ENCODE measurements around the gene PSMA8. TPM values are rescaled to one million over a fixed set of nuclear protein-coding genes. Genes with fewer than 3 reads are reported as not detected.
"Not testable (repeated sequence)": the region's sequence is repeated elsewhere in the genome, so short reads cannot be mapped to it uniquely, and the experiment has no call there.

Gene PSMA8
- total RNA-seq, 1 donor from 2014 or later, result not detected

DNA sequence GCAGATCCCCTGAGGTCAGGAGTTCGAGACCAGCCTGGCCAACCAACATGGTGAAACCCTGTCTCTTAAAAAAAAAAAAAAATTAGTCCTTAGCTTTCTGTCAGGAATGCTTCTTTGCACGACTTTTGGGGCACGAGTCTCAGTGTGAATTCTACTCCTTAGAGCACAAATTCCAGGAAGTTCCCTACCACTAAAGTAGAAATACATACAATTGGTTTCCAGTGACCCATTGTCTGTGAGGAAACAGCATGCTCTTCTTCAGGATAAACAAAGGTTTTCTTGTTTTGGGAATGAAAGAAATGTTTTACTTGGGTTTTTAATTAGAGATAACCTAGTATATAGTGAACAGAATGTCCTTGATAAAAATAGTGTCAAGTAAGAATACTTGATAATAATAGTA, 23.7 kb downstream of the PSMA8 start:
- Histone ChIP-seq H3K4me1 (no peaks in the 10 kb centered on the region), H3K27me3 (no peaks in the 10 kb centered on the region), H3K9ac (no peak overlapping the region), H3K4me3 (no peak overlapping the region), H4K20me1 (ENCODE audit: low read depth) (no peaks in the 10 kb centered on the region), H3K4me2 (no peak overlapping the region), H3K79me2 (ENCODE audit: low read depth) (no peaks in the 10 kb centered on the region), H3F3A (ENCODE audit: low read depth) (no peaks in the 10 kb centered on the region), H3K27ac (no peak overlapping the region), H3K9me3 (ENCODE audit: low read depth) (no peaks in the 10 kb centered on the region), H3K36me3 (no peaks in the 10 kb centered on the region), H2AFZ (replicated peaks) (no peak overlapping the region)
- TF ChIP-seq EZH2phosphoT487 (IDR thresholded peaks at IDR 0.05), result no peak
- no peak for TF ChIP-seq EZH2 (IDR thresholded peaks at IDR 0.05)
- TF ChIP-seq, protein P1, sequence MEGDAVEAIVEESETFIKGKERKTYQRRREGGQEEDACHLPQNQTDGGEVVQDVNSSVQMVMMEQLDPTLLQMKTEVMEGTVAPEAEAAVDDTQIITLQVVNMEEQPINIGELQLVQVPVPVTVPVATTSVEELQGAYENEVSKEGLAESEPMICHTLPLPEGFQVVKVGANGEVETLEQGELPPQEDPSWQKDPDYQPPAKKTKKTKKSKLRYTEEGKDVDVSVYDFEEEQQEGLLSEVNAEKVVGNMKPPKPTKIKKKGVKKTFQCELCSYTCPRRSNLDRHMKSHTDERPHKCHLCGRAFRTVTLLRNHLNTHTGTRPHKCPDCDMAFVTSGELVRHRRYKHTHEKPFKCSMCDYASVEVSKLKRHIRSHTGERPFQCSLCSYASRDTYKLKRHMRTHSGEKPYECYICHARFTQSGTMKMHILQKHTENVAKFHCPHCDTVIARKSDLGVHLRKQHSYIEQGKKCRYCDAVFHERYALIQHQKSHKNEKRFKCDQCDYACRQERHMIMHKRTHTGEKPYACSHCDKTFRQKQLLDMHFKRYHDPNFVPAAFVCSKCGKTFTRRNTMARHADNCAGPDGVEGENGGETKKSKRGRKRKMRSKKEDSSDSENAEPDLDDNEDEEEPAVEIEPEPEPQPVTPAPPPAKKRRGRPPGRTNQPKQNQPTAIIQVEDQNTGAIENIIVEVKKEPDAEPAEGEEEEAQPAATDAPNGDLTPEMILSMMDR (IDR thresholded peaks at IDR 0.05), result no peak
- Mint-ChIP-seq H3K4me1 (no peaks in the 10 kb centered on the region), H3K27ac (no peak overlapping the region), H3K9me3 (no peaks in the 10 kb centered on the region), H3K27me3 (ENCODE audit: insufficient read depth, low read depth) (no peaks in the 10 kb centered on the region), H3K36me3 (no peaks in the 10 kb centered on the region), H3K4me3 (no peak overlapping the region)
- DNase-seq (ENCODE audit: low spot score), result no peak

DNA sequence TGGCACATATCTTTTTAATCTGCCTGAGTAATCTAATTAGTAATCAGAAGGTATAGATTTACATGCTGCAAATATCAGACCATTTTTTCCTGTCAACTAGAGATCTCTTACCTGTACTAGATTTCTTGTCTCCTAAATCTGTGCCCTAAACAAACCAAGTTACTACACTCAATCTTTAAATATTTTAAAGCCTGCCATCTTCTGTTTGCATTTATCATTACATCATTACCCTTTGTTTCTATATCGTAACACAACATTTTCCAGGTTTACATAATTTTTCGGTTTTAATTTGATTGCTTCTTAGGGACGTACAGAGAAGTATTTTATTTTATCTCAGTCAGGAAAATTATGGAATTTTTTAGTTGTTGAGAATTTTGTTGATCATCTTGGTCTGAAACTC, 25.7 kb downstream of the PSMA8 start:
- no peaks in the 10 kb centered on the region for H3K9me3 Mint-ChIP-seq
- H3K4me3 ChIP-seq, result no peak overlapping the region
- no peaks in the 10 kb centered on the region for H3K4me1 Mint-ChIP-seq
- no peaks in the 10 kb centered on the region for H3K36me3 ChIP-seq
- no peaks in the 10 kb centered on the region for H3K9me3 ChIP-seq (ENCODE audit: low read depth)
- H3K4me1 ChIP-seq, result no peaks in the 10 kb centered on the region
- H3K4me3 Mint-ChIP-seq, result no peak overlapping the region
- no peaks in the 10 kb centered on the region for H3K27me3 ChIP-seq
- no peak overlapping the region for H3K27ac ChIP-seq
- TF ChIP-seq EZH2 (IDR thresholded peaks at IDR 0.05), result no peak
- TF ChIP-seq, protein P1 (IDR thresholded peaks at IDR 0.05), result peak; percentile 37
- no peaks in the 10 kb centered on the region for H3K27me3 Mint-ChIP-seq (ENCODE audit: insufficient read depth, low read depth)
- H3K36me3 Mint-ChIP-seq, result no peaks in the 10 kb centered on the region
- H3F3A ChIP-seq (ENCODE audit: low read depth), result no peaks in the 10 kb centered on the region
- no peak for DNase-seq (ENCODE audit: low spot score)
- no peaks in the 10 kb centered on the region for H4K20me1 ChIP-seq (ENCODE audit: low read depth)
- no peaks in the 10 kb centered on the region for H3K79me2 ChIP-seq (ENCODE audit: low read depth)
- H2AFZ ChIP-seq (replicated peaks), result no peak overlapping the region
- no peak overlapping the region for H3K9ac ChIP-seq
- no peak overlapping the region for H3K27ac Mint-ChIP-seq
- no peak overlapping the region for H3K4me2 ChIP-seq

DNA sequence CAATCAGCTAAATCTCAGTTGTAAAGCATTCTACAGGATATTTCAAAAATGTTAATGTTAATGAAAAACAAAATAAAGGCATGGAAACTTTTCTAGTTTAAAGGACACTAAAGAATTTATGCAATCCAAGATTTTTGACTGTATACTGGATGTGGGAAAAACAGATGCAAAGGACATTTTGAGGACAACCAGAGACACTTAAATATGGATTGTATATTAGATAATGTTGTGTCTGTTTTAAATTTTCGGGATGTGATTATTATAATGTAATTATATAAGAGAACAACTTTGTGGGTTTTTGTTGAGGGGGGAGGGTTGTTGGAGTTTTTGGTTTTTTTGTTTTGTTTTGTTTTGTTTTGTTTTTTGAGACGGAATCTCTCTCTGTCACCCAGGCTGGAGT, 30.9 kb downstream of the PSMA8 start:
- no peak overlapping the region for H3K27ac Mint-ChIP-seq
- H3K4me3 Mint-ChIP-seq, result no peak overlapping the region

DNA sequence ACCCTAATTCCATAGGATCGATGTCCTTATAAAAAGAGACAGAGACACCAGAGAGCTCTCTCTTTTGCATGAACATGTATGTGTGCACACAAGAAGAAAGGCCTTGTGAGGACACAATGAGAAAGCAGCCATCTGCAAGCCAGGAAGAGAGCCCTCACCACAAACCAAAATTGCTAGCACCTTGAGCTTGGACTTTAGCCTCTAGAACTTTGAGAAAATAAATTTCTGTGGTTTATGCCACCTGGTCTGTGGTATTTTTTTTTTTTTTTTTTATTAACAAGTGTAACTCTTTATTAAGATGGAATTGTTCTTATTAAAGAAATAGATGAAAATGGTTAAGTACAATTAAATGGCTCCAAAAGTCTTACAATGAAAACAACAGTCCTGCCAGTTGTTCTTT, 33.9 kb downstream of the PSMA8 start:
- not testable (repeated sequence) for H3K36me3 Mint-ChIP-seq; H4K20me1 ChIP-seq (ENCODE audit: low read depth); H3K79me2 ChIP-seq (ENCODE audit: low read depth); H3K36me3 ChIP-seq; H3K9me3 ChIP-seq (ENCODE audit: low read depth); H3K27ac ChIP-seq; H3K27me3 Mint-ChIP-seq (ENCODE audit: insufficient read depth, low read depth); H3K4me3 ChIP-seq; H3K9ac ChIP-seq; H3K27ac Mint-ChIP-seq; H3K4me1 ChIP-seq; H3K9me3 Mint-ChIP-seq; H2AFZ ChIP-seq (replicated peaks); H3K27me3 ChIP-seq; H3F3A ChIP-seq (ENCODE audit: low read depth); H3K4me3 Mint-ChIP-seq; H3K4me2 ChIP-seq; H3K4me1 Mint-ChIP-seq; DNase-seq (ENCODE audit: low spot score)

More for the DNA sequence above, 30.9 kb downstream of the PSMA8 start:
- TF ChIP-seq, protein P1 (IDR thresholded peaks at IDR 0.05), result no peak
- no peak for TF ChIP-seq EZH2 (IDR thresholded peaks at IDR 0.05)
- no peak for TF ChIP-seq EZH2phosphoT487 (IDR thresholded peaks at IDR 0.05)
- no peaks in the 10 kb centered on the region for H3F3A ChIP-seq (ENCODE audit: low read depth)
- no peaks in the 10 kb centered on the region for H3K4me1 ChIP-seq
- H2AFZ ChIP-seq (replicated peaks), result no peak overlapping the region
- no peaks in the 10 kb centered on the region for H3K27me3 Mint-ChIP-seq (ENCODE audit: insufficient read depth, low read depth)
- no peaks in the 10 kb centered on the region for H3K4me1 Mint-ChIP-seq
- H3K9me3 Mint-ChIP-seq, result no peaks in the 10 kb centered on the region
- H3K27me3 ChIP-seq, result no peaks in the 10 kb centered on the region
- no peak overlapping the region for H3K27ac ChIP-seq
- no peak overlapping the region for H3K9ac ChIP-seq
- no peak overlapping the region for H3K4me3 ChIP-seq
- H3K36me3 Mint-ChIP-seq, result no peaks in the 10 kb centered on the region
- H3K36me3 ChIP-seq, result no peaks in the 10 kb centered on the region
- H4K20me1 ChIP-seq (ENCODE audit: low read depth), result no peaks in the 10 kb centered on the region
- no peak overlapping the region for H3K4me2 ChIP-seq
- H3K79me2 ChIP-seq (ENCODE audit: low read depth), result no peaks in the 10 kb centered on the region
- DNase-seq (ENCODE audit: low spot score), result no peak
- H3K9me3 ChIP-seq (ENCODE audit: low read depth), result no peaks in the 10 kb centered on the region
